Coronary artery (tissue), 2 donors: ENCODE data around the gene SPINT2.

Experiments used
- DNase-seq: peaks from one replicate; pipeline ENCODE4 v3.0.0-alpha.2; 2017; ENCODE audit warnings: low spot score
- H3K27ac ChIP-seq, 2 donors: fragments of 200-600 bp; sonication (generic); one replicate each; pipeline ENCODE4 v1.5.1; 2016 to 2019
- H3K4me3 ChIP-seq: fragments of 200-600 bp; sonication (generic); 2 replicates; pipeline ENCODE4 v1.5.1; 2016; ENCODE audit warnings: mild to moderate bottlenecking, moderate library complexity
- TF ChIP-seq, protein P1 (sequence below): fragments of 200-600 bp; sonication (generic); IDR thresholded peaks from one replicate; pipeline ENCODE4 v1.5.1; 2019; ENCODE audit warnings: antibody characterized with exemption

The SPINT2 gene

DNA sequence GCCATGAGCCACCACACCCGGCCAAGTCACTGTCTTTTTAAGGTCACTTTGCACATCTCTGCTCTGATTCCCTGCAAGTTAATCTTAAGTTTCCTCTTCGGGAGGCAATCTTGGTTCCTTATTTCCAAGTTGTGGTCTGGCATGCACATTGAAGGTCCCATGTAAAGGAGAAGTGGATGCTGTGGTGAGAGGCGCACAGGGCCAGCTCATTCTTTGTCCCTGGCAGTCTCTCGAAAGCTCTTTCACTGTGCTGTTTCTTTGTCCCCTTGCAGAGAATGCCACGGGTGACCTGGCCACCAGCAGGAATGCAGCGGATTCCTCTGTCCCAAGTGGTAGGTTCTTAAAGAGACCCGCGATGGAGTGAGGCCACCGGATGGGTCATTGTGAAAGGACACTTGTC lies 23.2 kb downstream of the SPINT2 start:
- no peak for DNase-seq

DNA sequence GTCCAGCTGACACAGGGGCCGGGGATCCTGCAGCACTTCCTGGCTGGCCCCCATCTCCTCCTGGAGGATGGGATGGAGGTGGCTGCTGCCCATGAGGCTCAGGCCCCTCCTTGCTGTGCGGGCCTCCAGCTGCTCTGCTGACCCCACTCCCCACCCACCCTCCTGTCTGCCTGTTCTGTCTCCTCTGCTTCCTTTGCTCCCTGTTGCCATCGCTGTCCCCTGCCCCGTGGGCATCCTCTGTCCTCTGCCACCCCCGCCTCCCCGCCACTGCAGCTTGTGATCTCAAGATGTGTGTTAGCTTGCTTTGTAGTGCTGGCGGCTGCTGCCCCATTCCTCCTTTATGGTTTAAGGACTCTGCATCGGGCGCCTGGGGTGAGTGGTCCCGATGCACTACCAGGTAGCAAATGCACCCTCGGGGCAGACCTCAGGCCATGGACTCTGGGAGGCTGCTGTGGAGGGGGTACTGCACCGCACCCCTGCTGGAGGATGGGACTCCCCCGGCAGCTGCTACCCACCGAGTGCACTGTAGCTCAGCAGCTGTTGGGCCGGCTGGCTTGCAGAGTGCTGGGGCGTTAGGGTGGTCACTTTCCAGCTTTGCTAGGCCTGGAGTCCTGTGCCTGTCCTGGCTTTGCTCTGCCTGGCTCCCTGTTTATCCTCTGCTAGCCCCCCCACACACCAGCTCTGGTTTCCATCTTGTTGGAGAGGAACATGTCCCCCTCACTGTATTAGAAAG lies 23.9 kb downstream of the SPINT2 start:
- Histone ChIP-seq H3K4me3 (no peak overlapping the region), H3K27ac (no peak overlapping the region)
- TF ChIP-seq, protein P1, sequence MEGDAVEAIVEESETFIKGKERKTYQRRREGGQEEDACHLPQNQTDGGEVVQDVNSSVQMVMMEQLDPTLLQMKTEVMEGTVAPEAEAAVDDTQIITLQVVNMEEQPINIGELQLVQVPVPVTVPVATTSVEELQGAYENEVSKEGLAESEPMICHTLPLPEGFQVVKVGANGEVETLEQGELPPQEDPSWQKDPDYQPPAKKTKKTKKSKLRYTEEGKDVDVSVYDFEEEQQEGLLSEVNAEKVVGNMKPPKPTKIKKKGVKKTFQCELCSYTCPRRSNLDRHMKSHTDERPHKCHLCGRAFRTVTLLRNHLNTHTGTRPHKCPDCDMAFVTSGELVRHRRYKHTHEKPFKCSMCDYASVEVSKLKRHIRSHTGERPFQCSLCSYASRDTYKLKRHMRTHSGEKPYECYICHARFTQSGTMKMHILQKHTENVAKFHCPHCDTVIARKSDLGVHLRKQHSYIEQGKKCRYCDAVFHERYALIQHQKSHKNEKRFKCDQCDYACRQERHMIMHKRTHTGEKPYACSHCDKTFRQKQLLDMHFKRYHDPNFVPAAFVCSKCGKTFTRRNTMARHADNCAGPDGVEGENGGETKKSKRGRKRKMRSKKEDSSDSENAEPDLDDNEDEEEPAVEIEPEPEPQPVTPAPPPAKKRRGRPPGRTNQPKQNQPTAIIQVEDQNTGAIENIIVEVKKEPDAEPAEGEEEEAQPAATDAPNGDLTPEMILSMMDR = no peak
- no peak for DNase-seq

More for the DNA sequence above, 23.2 kb downstream of the SPINT2 start:
- TF ChIP-seq, protein P1 = no peak
- no peak overlapping the region for H3K4me3 ChIP-seq
- no peak overlapping the region for H3K27ac ChIP-seq

DNA sequence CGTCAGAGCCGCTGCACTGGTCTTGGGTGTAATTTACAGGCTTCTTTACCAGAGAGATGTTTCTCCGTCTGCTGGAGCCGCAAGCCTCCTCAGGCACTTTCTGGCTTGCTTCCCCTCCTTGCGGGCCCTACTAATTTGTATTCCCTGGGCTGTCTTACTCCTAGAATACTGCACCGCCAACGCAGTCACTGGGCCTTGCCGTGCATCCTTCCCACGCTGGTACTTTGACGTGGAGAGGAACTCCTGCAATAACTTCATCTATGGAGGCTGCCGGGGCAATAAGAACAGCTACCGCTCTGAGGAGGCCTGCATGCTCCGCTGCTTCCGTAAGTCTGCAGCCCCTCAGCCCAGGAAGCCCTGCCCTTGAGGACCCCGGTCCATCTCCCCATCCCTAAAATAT lies 25.6 kb downstream of the SPINT2 start:
- no peak for DNase-seq
- no peak overlapping the region for H3K4me3 ChIP-seq
- no peak overlapping the region for H3K27ac ChIP-seq
- TF ChIP-seq, protein P1 = no peak

DNA sequence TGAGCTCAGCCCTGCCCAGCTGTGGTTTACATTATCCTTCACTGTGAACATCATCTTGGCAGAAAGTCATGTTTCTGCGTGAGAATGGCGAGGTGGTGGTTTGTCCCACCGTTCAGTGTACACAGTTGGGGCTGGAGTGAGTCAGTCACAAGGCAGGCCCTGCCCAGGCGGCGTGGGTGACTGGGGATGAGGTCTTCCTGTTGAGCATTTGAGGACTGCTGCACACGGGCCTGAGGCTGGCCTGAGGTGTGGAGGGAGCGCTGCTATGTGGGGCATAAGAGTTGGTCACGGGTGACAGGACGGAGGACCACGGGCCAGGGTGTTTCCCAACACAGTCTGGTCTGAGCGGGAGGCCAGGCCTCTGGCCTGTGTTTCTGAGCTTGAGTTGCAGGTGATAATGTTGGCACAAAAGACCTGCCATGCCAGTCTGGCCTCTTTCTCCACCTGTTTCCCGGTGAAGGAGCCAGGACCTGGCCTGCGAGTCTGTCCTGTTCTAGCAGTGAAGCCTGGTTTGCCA lies 26.3 kb downstream of the SPINT2 start:
- no peak for DNase-seq
- H3K4me3 ChIP-seq = no peak overlapping the region

DNA sequence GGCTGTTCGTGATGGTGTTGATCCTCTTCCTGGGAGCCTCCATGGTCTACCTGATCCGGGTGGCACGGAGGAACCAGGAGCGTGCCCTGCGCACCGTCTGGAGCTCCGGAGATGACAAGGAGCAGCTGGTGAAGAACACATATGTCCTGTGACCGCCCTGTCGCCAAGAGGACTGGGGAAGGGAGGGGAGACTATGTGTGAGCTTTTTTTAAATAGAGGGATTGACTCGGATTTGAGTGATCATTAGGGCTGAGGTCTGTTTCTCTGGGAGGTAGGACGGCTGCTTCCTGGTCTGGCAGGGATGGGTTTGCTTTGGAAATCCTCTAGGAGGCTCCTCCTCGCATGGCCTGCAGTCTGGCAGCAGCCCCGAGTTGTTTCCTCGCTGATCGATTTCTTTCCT lies 27.5 kb downstream of the SPINT2 start:
- TF ChIP-seq, protein P1 = no peak
- no peak for DNase-seq
- Histone ChIP-seq H3K4me3 (no peak overlapping the region), H3K27ac (no peak overlapping the region)

More for the DNA sequence above, 26.3 kb downstream of the SPINT2 start:
- H3K27ac ChIP-seq = no peak overlapping the region
- TF ChIP-seq, protein P1 = no peak

DNA sequence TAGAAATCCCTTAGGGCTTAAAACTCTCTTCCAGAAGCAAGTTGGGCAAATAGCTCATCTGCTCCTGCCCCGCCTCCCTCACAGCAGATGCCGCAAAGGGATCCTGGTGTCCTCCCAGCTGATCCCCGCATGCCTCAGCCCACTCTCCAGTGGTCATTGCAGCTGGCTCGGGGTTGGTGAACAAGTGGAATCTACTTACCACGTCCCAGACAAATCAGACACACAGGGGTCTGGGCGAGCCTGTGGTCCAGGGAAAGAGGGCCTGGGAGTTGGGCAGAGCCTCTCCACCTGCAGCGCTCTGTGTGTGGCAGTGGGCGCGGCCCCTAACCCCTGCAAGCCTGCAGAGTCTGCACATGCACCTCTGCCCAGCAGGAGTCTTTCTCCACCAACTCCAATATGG lies 28.9 kb downstream of the SPINT2 start:
- Histone ChIP-seq H3K4me3 (no peak overlapping the region), H3K27ac (no peak overlapping the region)
- TF ChIP-seq, protein P1 = no peak
- DNase-seq = no peak

DNA sequence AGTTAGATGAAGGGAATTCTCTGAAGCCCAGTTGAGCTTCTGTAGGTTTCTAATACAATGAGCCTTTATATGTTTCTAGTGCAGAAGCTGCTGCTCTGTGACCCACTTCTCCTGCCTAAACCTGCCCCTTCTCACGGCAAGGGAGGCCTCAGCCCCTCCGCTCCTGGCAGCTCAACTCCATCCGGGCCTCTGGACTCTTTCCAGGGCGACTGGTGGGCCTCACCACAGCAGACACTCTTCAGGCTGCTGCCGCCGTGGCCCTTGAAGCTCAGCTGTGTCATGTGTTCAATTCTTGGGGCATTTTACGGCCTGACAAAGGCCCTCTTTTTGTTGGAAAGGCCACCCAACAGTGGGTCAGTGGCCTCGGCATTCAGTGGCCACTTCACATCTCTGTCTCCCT lies 29.7 kb downstream of the SPINT2 start:
- TF ChIP-seq, protein P1 = no peak
- DNase-seq = no peak
- H3K27ac ChIP-seq = no peak overlapping the region
- no peak overlapping the region for H3K4me3 ChIP-seq
